Motor neuron (in vitro differentiated cells): ENCODE measurements around the gene ZNF775. TPM values are rescaled to one million over a fixed set of nuclear protein-coding genes. Genes with fewer than 3 reads are reported as not detected.

ENCODE experiments used
- ATAC-seq, 8 experiments: fragments of 200-7000 bp; cut with Tn5 transposase; replicated peaks in 6 of 8; 2 replicates each; pipeline ENCODE4 v1.8.0; 2021; ENCODE audit warnings: mild to moderate bottlenecking in 8 of 8, moderate library complexity in 8 of 8
- H3K27ac ChIP-seq, 2 donors: fragments of 250-450 bp; sonication (Bioruptor Pico); 2 replicates each; pipeline ENCODE4 v1.9.0; 2021; ENCODE audit warnings: antibody characterized with exemption in 2 of 2, mild to moderate bottlenecking in 2 of 2, moderate library complexity in 1 of 2
- H3K4me1 ChIP-seq, 2 donors: fragments of 250-450 bp; sonication (Bioruptor Pico); replicated peaks in 1 of 2; 2 replicates each; pipeline ENCODE4 v1.6.1; 2021; ENCODE audit warnings: antibody characterized with exemption in 2 of 2, mild to moderate bottlenecking in 2 of 2, moderate library complexity in 1 of 2
- H3K4me3 ChIP-seq, 5 donors: fragments of 250-450 bp; sonication (Bioruptor Pico); 2 replicates each; pipeline ENCODE4 v1.9.0; 2021; ENCODE audit warnings: antibody characterized with exemption in 5 of 5, mild to moderate bottlenecking in 5 of 5, moderate library complexity in 4 of 5
- WGBS, 10 experiments: fragments of 450-650 bp; shearing (Covaris generic); methylation state at CpG; one replicate each; pipeline ENCODE4 v1.0.0; 2022; 5-methylcytosine and 5-hydroxymethylcytosine counted together
- in situ Hi-C, 9 experiments: fragments of 400-800 bp; cut with MboI; loops; one replicate each; pipeline ENCODE4 v1.15.0; 2021; ENCODE audit warnings: low sequenced_read_pairs in 9 of 9, low pct_unique_long_range_greater_than_20kb in 2 of 9; ENCODE audit not compliant: unreplicated experiment in 9 of 9
- total RNA-seq, 8 experiments: library from RNA; unstranded; fragments of 300-600 nt; gene quantifications; 2 replicates each; pipeline versions ENCODE4 v1.2.3 to v1.2.4, GENCODE V29; 2022

The ZNF775 gene
- total RNA-seq, 8 experiments from 2014 or later, result 1.6 to 12.5 (median 8.1) TPM

DNA sequence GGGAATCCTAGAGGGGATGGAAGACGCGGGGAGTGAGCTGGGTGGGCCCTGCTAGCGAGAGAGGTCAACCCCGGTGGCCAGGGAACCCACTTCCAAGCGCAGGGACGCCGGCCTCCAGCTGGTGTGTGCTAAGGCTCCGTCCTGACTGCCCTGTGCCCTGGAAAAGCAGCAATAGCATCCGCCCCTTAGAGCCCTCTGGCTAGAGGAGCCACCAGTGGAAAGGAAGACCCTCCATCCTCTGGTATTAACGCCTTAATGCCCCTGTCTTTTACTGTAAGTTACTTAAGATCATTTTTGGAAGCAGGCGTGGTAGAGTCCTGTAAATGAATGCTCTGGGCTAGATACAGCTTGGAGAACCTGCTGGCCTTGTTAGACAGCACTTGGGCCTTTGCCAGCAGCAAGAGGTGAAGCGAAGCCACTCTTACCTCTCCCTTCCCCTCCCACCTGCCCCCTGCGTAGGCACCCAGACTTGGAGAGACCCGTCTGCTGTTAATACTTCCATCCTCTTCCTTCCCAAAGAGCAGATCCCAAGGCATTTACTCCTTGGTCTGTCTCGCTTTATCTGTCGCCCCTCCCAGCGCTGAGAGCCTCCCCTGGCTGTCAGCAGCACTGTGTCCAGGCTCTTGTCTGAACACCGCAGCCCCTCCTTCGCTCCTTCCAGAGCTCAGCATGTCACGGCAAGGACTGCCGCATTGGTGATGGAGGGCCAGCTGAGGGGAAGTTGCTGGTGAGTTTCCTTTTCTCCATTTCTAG lies 5.9 kb upstream of the ZNF775 start:
- in situ Hi-C loops, result no loop called here
- no peak for ATAC-seq
- WGBS, 10 experiments, result 79 to 100% (median 93%) methylated on average over 1 to 13 of the region's 21 CpGs; no CpG with 5 or more reads in 1 of the 10 experiments
- no peak overlapping the region for H3K4me3 ChIP-seq
- no peak overlapping the region for H3K27ac ChIP-seq
- H3K4me1 ChIP-seq, result peaks cover 20 to 26% of the 10 kb centered on the region in 2 donors

DNA sequence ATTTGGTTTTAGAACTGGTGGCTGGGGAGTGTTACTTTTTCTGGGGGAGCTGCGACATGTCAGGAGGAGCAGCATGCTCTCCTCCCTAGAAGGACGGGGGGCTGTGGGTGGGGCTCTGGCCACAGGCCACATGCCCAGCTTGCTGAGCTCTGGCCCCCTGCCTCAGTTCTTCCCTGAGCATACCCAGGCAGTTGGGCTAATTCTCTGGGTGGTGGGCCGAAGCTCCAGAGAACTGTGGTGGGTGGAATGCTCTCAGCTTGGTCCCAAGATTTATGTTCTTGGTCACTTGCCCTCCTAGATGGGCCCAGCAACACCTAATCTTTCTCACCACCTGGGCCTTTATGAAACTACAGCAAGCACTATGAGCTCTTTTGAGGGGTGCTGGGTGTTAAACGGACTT lies 5.1 kb upstream of the ZNF775 start:
- 80 to 100% (median 100%) methylated on average over 1 to 2 of the region's 4 CpGs; no CpG with 5 or more reads in 6 of the 10 experiments for WGBS, 10 experiments
- Histone ChIP-seq H3K4me1 (peaks cover 23 to 28% of the 10 kb centered on the region in 2 donors), H3K27ac (no peak overlapping the region), H3K4me3 (no peak overlapping the region)
- no peak for ATAC-seq
- in situ Hi-C loops, result no loop called here

DNA sequence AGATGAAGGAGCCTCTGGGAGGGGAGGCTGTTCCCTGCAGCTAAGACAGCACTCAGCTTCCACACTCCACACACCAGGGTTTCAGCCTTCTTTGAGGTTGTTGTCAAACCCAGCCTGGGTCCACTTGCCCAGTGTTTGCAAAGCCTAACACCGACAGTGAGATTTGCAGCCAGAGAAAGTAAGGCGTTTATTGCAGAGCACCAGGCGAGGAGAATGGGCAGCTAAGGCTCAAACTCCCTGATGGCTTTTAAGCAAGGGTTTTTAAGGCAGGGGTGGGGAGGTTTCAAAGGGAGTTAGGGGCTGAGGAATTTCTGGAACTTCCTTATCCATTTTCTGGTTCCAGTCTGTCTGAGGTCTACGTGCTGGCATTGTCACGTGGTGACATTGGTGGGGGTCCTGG lies 4.7 kb upstream of the ZNF775 start:
- 81 to 100% (median 100%) methylated on average over 1 to 4 of the region's 5 CpGs; no CpG with 5 or more reads in 5 of the 10 experiments for WGBS, 10 experiments
- ATAC-seq, result no peak
- Histone ChIP-seq H3K4me1 (peaks cover 23 to 28% of the 10 kb centered on the region in 2 donors), H3K4me3 (no peak overlapping the region), H3K27ac (no peak overlapping the region)
- in situ Hi-C loops, result no loop called here

DNA sequence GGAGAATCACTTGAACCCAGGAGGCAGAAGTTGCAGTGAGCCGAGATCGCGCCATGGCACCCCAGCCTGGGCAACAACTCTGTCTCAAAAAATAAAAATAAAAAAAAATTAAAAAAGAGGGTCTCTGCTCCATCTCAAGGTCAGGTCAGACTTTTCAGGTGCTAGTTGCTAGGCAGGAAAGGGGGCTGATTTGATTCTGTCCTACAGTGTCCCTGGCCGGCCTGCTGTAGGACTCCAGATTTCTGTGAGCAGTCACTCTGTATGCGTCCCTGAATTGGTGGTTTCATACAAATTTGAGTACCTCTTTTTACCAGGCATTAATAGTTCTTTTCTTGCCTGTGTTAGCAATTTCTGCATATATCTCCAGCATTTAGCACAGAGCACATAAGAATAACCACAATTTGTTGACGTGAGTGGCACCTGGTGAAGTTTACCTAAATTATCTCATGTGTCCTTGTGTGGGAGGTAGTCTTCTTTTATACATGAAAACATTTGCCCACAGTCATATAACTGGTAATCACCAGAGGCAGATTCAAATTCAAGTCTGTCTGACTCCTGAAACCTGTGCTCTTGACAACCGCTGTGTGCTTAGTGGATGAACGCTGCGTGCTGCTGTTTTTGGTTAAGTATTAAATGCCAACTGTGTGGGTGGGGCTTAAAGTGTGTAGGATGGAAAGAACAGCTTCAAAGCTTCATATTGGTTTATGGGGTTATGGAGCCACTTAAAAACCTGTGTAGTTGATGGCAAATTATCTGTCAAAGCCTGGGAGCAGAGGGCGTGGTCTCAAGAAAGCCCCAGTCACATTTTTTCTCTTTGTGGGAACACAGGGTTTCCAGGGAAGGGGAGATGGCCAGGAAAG lies 3.2 kb upstream of the ZNF775 start:
- peaks cover 22 to 23% of the 10 kb centered on the region in 2 donors for H3K4me1 ChIP-seq
- no peak overlapping the region for H3K4me3 ChIP-seq
- in situ Hi-C loops, result no loop called here
- H3K27ac ChIP-seq, result no peak overlapping the region
- ATAC-seq, result no peak
- WGBS, 10 experiments, result 63 to 100% (median 85%) methylated on average over 2 to 10 of the region's 10 CpGs; no CpG with 5 or more reads in 1 of the 10 experiments

DNA sequence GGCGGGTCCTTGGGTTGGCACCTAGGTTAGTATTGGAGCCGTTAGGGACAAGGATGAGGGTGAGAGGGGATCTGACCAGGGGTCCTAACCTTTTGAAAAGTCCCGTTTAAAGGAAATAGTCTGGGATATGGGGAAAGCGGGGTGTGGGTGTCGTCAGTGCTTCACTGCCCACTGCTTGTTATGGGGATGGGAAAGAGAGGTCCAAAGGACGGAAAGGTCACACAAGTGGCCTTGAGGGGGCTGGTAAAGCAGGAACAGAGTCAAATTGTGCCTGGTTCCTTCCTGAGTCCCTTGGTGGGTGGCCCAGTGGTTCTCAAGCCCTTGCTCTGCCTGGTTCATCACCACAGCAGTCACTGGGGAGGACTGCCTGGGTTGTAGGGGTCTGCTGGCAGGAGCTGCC lies 2.6 kb upstream of the ZNF775 start:
- in situ Hi-C loops, result no loop called here

DNA sequence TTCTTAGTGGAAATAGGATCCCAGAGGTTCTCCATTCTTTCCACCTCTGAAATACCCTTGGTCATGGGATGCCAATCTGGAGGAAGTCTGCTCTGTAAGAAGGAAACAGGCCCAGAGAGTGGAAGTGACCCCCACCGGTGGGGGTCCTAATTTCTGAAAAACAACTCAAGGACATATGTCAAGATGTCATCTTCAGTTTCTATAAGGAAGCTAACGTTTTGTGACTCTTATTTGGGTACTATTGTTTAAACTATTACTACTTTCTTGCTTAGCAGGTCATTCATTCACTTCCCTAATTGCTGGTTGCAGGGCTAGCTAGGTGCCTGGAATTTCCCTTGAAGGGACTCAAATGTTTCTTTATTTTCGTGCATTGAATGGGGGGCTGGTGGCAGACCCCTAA lies 1.9 kb upstream of the ZNF775 start:
- in situ Hi-C loops, result no loop called here
- WGBS, 10 experiments, result 40 to 100% (median 67%) methylated on average over 1 to 3 of the region's 3 CpGs; no CpG with 5 or more reads in 3 of the 10 experiments
- Histone ChIP-seq H3K27ac (no peak overlapping the region), H3K4me3 (no peak overlapping the region), H3K4me1 (peaks cover 32% of the 10 kb centered on the region in 2 donors)
- ATAC-seq, result no peak

More for the DNA sequence above, 2.6 kb upstream of the ZNF775 start:
- WGBS, 10 experiments, result 0 to 100% (median 80%) methylated on average over 1 to 5 of the region's 6 CpGs; no CpG with 5 or more reads in 1 of the 10 experiments
- peaks cover 26% of the 10 kb centered on the region in 2 donors for H3K4me1 ChIP-seq
- no peak for ATAC-seq
- no peak overlapping the region for H3K4me3 ChIP-seq
- no peak overlapping the region for H3K27ac ChIP-seq

DNA sequence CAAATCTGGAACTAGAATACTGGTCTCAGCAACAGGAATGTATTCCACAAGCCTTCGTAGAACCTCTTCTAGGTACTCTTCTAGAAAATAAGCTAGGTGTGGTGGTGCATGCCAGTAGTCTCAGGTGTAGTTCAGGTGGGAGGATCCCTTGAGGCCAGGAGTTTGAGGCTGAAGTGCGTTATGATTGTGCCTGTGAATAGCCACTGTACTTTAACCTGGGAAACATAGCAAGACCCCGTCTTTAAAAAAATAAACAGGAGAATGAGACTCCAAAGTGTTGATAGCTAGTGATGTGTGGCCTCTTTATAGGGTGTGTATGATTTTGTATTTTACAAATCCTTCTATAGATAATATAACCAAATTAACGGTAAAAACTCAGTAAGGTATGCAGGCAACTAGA lies 1.5 kb upstream of the ZNF775 start:
- no peak for ATAC-seq
- H3K27ac ChIP-seq, result peak overlapping the region in 1 of 2 donors; percentile 82
- WGBS, 10 experiments, result 17 to 100% (median 63%) methylated on average over 1 to 4 of the region's 4 CpGs
- H3K4me1 ChIP-seq, result peaks cover 36 to 37% of the 10 kb centered on the region in 2 donors
- in situ Hi-C loops, result no loop called here
- no peak overlapping the region for H3K4me3 ChIP-seq

DNA sequence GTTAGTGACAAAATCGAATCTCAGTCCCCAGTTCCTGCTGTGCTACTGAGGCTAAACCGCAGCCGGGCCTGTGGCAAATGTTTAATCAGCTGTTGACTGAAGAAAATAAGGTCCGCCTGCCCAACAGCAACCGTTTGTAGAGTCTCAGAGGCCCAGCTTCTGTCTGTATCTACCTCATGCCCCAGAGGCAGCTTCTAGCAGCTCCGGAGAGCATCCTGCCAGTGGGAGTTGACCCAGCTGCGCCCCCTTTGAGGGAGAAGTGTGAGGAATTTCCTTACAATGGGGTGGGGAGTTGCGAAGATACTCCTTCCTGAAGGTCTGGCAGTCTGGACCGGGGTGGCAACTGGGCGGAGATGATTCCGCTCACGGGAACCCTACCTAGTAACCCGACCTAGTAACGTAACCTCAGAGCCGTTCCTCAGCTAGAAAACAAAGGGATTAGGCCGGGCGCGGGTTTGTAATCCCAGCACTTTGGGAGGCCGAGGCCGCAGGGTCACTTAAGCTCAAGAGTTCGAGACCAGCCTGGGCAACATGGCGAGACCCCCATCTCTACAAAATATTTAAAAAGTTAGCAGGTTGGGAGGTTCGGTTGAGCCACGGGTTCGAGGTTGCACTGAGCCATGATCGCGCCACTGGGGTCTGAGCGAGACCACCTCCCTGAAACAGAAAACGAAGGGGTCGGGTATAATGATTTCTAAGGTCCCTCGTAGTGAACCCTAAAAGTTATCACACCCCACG lies 846 bp upstream of the ZNF775 start:
- H3K4me1 ChIP-seq, result peaks cover 40% of the 10 kb centered on the region in 2 donors

DNA sequence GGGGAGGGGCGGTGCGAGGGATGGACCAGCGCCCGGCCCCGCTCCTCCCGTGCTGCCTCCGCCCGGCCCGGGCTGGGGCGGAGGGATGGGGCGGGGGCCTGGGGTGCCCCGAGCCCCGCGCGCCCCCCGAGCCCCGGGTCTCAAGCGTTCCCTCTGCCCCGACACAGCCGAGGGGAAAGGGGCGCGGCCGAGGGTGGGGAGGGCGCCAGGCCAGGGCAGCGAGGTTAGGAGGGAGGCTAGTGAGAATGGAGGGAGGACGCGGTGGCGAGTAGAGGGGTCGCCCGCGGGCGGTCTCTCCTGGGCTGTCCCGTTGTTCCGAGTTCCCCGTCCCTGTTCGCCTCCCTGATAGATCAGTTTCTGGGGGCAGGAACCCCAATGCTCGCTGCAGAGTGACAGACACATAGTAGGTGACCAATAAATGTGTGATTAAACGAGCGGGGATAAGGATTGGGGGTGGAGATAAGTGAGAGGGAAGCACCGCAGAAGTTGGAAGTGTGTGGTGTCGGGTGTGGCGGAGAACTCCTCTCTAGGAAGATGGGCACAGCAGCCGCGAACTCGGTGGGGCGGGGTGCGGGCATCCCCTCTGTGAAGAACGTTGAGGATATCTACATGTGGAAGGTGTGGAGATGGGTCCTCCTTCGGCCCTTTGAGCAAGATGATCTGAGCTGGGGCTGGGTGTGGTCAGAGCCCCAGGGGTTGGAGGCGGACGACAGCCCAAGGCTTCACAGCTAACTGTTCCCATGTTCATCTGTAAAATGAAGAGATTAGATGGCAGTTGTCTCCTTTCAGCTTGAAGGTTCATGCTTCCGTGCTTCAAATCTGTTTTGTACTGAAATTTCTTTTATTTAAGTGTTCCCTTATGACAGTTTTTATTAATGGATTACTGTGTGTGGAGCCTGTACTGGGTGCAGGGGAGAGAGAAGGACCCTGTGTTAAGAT lies 580 bp downstream of the ZNF775 start:
- peak overlapping the region; percentile 83 to 90 for H3K27ac ChIP-seq
- in situ Hi-C loops, result no loop called here
- peak overlapping the region; percentile 73 to 83 (median 79) for H3K4me3 ChIP-seq
- WGBS, 10 experiments, result 0 to 20% (median 0%) methylated on average over 1 to 10 of the region's 52 CpGs; no CpG with 5 or more reads in 3 of the 10 experiments
- ATAC-seq, result peak; percentile 7 to 50 (median 24)
- H3K4me1 ChIP-seq, result peaks cover 48 to 54% of the 10 kb centered on the region in 2 donors

More for the DNA sequence above, 846 bp upstream of the ZNF775 start:
- peak overlapping the region; percentile 73 to 83 (median 79) for H3K4me3 ChIP-seq
- peak; percentile 1 to 33 (median 14) for ATAC-seq
- in situ Hi-C loops, result no loop called here
- peak overlapping the region; percentile 82 to 91 for H3K27ac ChIP-seq
- WGBS, 10 experiments, result 0 to 12% (median 4%) methylated on average over 2 to 21 of the region's 32 CpGs; no CpG with 5 or more reads in 1 of the 10 experiments

DNA sequence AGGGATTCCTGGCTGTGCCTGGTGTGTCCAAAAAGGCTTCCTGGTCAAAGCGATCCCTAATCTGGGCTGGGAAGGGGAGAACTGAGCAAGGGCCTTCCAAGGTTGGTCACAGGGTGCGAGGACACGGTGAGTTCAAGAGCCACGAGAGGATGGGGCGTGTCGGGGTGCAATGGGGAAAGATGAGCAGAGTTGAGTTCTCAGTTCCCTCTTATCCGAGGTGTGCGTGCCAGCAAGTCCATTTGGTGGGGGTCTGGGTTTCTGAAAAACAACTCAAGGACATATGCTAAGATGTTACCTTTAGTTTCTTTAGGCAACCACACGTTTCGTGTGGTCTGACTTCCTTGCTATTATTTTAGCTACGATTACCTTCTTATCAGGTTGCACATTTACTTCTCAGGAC lies 1.3 kb downstream of the ZNF775 start:
- in situ Hi-C loops, result no loop called here
- Histone ChIP-seq H3K4me1 (peaks cover 56 to 61% of the 10 kb centered on the region in 2 donors), H3K27ac (peak overlapping the region; percentile 10 to 90), H3K4me3 (peak overlapping the region; percentile 73 to 83 (median 79))
- WGBS, 10 experiments, result 49 to 92% (median 76%) methylated on average over 4 to 8 of the region's 11 CpGs; no CpG with 5 or more reads in 4 of the 10 experiments
- no peak for ATAC-seq

DNA sequence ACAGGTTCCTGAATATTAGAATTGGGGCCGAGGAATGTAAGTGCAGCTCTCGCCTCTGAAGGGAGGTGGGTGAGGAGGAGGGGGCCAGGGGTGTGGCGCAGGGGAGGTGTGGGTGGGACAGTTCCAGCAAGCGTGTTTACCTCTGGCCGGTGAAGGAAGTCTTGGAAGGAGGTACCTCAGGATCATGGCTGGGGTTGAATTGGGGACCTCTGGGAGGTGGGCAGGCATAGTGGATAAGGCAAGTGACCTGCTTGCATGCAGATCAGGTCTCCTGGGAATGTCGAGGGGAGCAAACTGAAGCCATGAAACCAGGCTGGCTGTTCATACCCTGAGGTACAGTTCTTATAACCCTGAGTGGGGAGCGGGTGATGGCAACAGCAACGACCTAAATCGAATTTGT lies 2.0 kb downstream of the ZNF775 start:
- WGBS, 10 experiments, result 75 to 100% (median 80%) methylated on average over 1 to 2 of the region's 9 CpGs; no CpG with 5 or more reads in 7 of the 10 experiments
- H3K4me1 ChIP-seq, result peaks cover 62 to 68% of the 10 kb centered on the region in 2 donors
- no peak for ATAC-seq
- peak overlapping the region in 1 of 2 donors; percentile 16 for H3K27ac ChIP-seq
- peak overlapping the region in 2 of 5 donors; percentile 79 to 83 for H3K4me3 ChIP-seq
- in situ Hi-C loops, result no loop called here

DNA sequence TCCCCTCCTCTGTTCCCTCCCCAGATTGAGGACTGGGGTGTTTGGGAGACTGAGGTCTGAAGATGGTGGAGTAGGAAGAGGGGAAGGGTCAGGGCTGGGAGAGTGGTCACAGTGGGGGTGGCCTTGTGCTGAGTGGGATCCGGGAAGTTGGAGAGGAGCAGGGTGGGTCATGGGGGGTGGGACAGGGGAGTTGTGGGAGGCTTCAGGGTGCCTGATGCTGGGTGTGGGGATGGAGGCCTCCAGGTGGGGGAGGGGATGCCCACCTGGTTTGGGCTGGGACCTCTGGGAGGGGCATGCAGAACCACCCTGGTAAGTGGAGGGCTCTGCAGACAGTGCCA lies 2.6 kb downstream of the ZNF775 start:
- in situ Hi-C loops, result no loop called here
- ATAC-seq, result no peak
- no peak overlapping the region for H3K4me3 ChIP-seq
- H3K27ac ChIP-seq, result peak overlapping the region in 1 of 2 donors; percentile 90
- H3K4me1 ChIP-seq, result peaks cover 66 to 68% of the 10 kb centered on the region in 2 donors
- WGBS, 10 experiments, result no CpG with 5 or more reads among the region's 1 CpG
